GM23338 (cell line): ENCODE measurements around the gene RAI14. TPM values are rescaled to one million over a fixed set of nuclear protein-coding genes. Genes with fewer than 3 reads are reported as not detected.

ENCODE experiments used
- ATAC-seq: fragments of 200-7000 bp; cut with Tn5 transposase; 3 replicates; pipeline ENCODE4 v1.9.1; 2020
- DNase-seq: peaks from one replicate; pipeline ENCODE4 v3.0.0-alpha.2; 2015; ENCODE audit warnings: low spot score
- H2AFZ ChIP-seq: fragments of 200-600 bp; sonication (generic); 2 replicates; pipeline ENCODE4 v1.8.0; 2016; ENCODE audit warnings: antibody characterized with exemption, mild to moderate bottlenecking, moderate library complexity
- H3F3A ChIP-seq: fragments of 200-600 bp; sonication (generic); replicated peaks from 2 replicates; pipeline ENCODE4 v1.8.0; 2017; ENCODE audit warnings: antibody characterized with exemption, mixed run types, low read depth
- H3K27ac ChIP-seq: fragments of 200-600 bp; sonication (generic); 2 replicates; pipeline ENCODE4 v1.6.1; 2016; ENCODE audit warnings: low read depth
- H3K27me3 ChIP-seq: fragments of 200-600 bp; sonication (generic); 2 replicates; pipeline ENCODE4 v1.8.0; 2016; ENCODE audit warnings: mild to moderate bottlenecking, mixed run types, moderate library complexity; ENCODE audit not compliant: insufficient read depth
- H3K36me3 ChIP-seq: fragments of 200-600 bp; sonication (generic); 2 replicates; pipeline ENCODE4 v1.8.0; 2016; ENCODE audit warnings: mild to moderate bottlenecking; ENCODE audit not compliant: insufficient read depth
- H3K4me1 ChIP-seq: fragments of 200-600 bp; sonication (generic); 2 replicates; pipeline ENCODE4 v1.8.0; 2016; ENCODE audit warnings: mild to moderate bottlenecking, moderate library complexity; ENCODE audit not compliant: insufficient read depth
- H3K4me2 ChIP-seq: fragments of 200-600 bp; sonication (generic); 2 replicates; pipeline ENCODE4 v1.7.1; 2017; ENCODE audit warnings: mixed run types
- H3K4me3 ChIP-seq: fragments of 200-600 bp; sonication (generic); 2 replicates; pipeline ENCODE4 v1.6.1; 2016; ENCODE audit warnings: mixed run types
- H3K79me2 ChIP-seq: fragments of 200-600 bp; sonication (generic); replicated peaks from 2 replicates; pipeline ENCODE4 v1.8.0; 2017; ENCODE audit warnings: mild to moderate bottlenecking; ENCODE audit not compliant: insufficient read depth
- H3K9me2 ChIP-seq: fragments of 200-600 bp; sonication (generic); 2 replicates; pipeline ENCODE4 v1.8.0; 2017; ENCODE audit not compliant: insufficient read depth
- H4K20me1 ChIP-seq: fragments of 200-600 bp; sonication (generic); replicated peaks from 2 replicates; pipeline ENCODE4 v1.8.0; 2017; ENCODE audit warnings: mild to moderate bottlenecking; ENCODE audit not compliant: insufficient read depth
- H3K27ac Mint-ChIP-seq: 2 replicates; pipeline ENCODE4 v1.8.0; 2020; ENCODE audit warnings: inconsistent platforms, mild to moderate bottlenecking, moderate library complexity, mixed read lengths
- H3K27me3 Mint-ChIP-seq: 3 replicates; pipeline ENCODE4 v1.8.0; 2022; ENCODE audit warnings: low read depth, mild to moderate bottlenecking, moderate library complexity, mixed read lengths, inconsistent platforms; ENCODE audit not compliant: insufficient read depth, poor library complexity
- H3K36me3 Mint-ChIP-seq: 3 replicates; pipeline ENCODE4 v1.8.0; 2021; ENCODE audit warnings: low read depth, mild to moderate bottlenecking, inconsistent platforms, moderate library complexity, mixed read lengths
- H3K4me1 Mint-ChIP-seq: 3 replicates; pipeline ENCODE4 v1.8.0; 2020; ENCODE audit warnings: mild to moderate bottlenecking, inconsistent platforms, mixed read lengths
- H3K4me3 Mint-ChIP-seq: 3 replicates; pipeline ENCODE4 v1.8.0; 2021; ENCODE audit warnings: moderate library complexity, mild to moderate bottlenecking, inconsistent platforms, mixed read lengths
- H3K9me3 Mint-ChIP-seq: 3 replicates; pipeline ENCODE4 v1.8.0; 2020; ENCODE audit warnings: moderate library complexity, mild to moderate bottlenecking, inconsistent platforms, mixed read lengths
- CREB1 ChIP-seq: fragments of 250-450 bp; sonication (Bioruptor Pico); IDR thresholded peaks from 2 replicates; pipeline ENCODE4 v1.5.0; 2020; ENCODE audit warnings: low read depth, mild to moderate bottlenecking, moderate library complexity
- CTCF ChIP-seq, 2 experiments: fragments of 200-600 bp in 1 of 2; sonication (generic) in 1 of 2; conservative IDR thresholded peaks; 2 replicates each; pipeline versions ENCODE4 v1.5.1 to v1.6.1; 2016 to 2017; ENCODE audit warnings: antibody characterized with exemption in 2 of 2, low read depth in 2 of 2, mild to moderate bottlenecking in 2 of 2, moderate library complexity in 1 of 2
- ETS1 ChIP-seq: IDR thresholded peaks from 2 replicates; pipeline ENCODE4 v1.6.1; 2016; ENCODE audit warnings: antibody characterized with exemption
- EZH2phosphoT487 ChIP-seq: fragments of 200-600 bp; sonication (generic); IDR thresholded peaks from one replicate; pipeline ENCODE4 v1.8.1; 2018; ENCODE audit warnings: antibody characterized with exemption; ENCODE audit not compliant: unreplicated experiment
- JUNB ChIP-seq: IDR thresholded peaks from one replicate; pipeline ENCODE4 v1.6.1; 2016; ENCODE audit warnings: antibody characterized with exemption; ENCODE audit not compliant: unreplicated experiment
- NANOG ChIP-seq: IDR thresholded peaks from 2 replicates; pipeline ENCODE4 v1.6.1; 2016; ENCODE audit warnings: antibody characterized with exemption, borderline replicate concordance
- STAT1 ChIP-seq: IDR thresholded peaks from one replicate; pipeline ENCODE4 v1.6.1; 2016; ENCODE audit warnings: antibody characterized with exemption; ENCODE audit not compliant: unreplicated experiment
- ZNF331 ChIP-seq: fragments of 250-450 bp; sonication (Bioruptor Pico); IDR thresholded peaks from 2 replicates; pipeline ENCODE4 v1.5.0; 2020; ENCODE audit warnings: low read depth, mild to moderate bottlenecking, moderate library complexity
- polyA plus RNA-seq: library from polyadenylated mRNA; unstranded; fragments of >200 nt; fragmentation: Nextera tagmentation; extraction: Ambion mirVana; gene quantifications from 2 replicates; pipeline ENCODE4 v1.2.1, GENCODE V29; 2016
- total RNA-seq: library from RNA; depleted of rRNA; stranded (reverse); fragments of >200 nt; shearing (Covaris generic); gene quantifications from 2 replicates; pipeline ENCODE4 v1.2.3, GENCODE V29; 2014

RAI14 gene
- total and polyA plus RNA-seq, 2 experiments from 2014 or later, result 58.8 to 95.8 TPM

GRCh38 chr5:34787035-34787434 is 130.9 kb downstream of the RAI14 start:
- DNase-seq (no peak), ATAC-seq (no peak)
- Histone ChIP-seq H3K27ac (no peak overlapping the region), H3K27me3 (no peaks in the 10 kb centered on the region), H3K4me2 (no peak overlapping the region), H4K20me1 (peaks cover 8% of the 10 kb centered on the region; the same call in 1 of the 2 replicates), H3F3A (no peaks in the 10 kb centered on the region), H3K79me2 (peaks cover 49% of the 10 kb centered on the region), H3K36me3 (peaks cover 19% of the 10 kb centered on the region; the same call in 1 of the 2 replicates), H3K4me1 (no peaks in the 10 kb centered on the region), H2AFZ (no peak overlapping the region), H3K9me2 (no peaks in the 10 kb centered on the region), H3K4me3 (no peak overlapping the region)
- Mint-ChIP-seq H3K4me3 (no peak overlapping the region), H3K9me3 (peaks cover 38% of the 10 kb centered on the region), H3K27ac (no peak overlapping the region), H3K27me3 (peaks cover 2% of the 10 kb centered on the region), H3K36me3 (peaks cover 60% of the 10 kb centered on the region), H3K4me1 (peaks cover 4% of the 10 kb centered on the region; the same call in 2 of the 3 replicates)
- TF ChIP-seq ETS1 (no peak), CREB1 (no peak), NANOG (no peak), EZH2phosphoT487 (no peak), STAT1 (no peak)

GRCh38 chr5:34789021-34789531 is 132.9 kb downstream of the RAI14 start:
- Histone ChIP-seq H3K4me2 (no peak overlapping the region), H2AFZ (no peak overlapping the region), H3K4me3 (no peak overlapping the region), H3K36me3 (peaks cover 12% of the 10 kb centered on the region; the same call in 1 of the 2 replicates), H3K4me1 (no peaks in the 10 kb centered on the region), H3K9me2 (no peaks in the 10 kb centered on the region), H3F3A (no peaks in the 10 kb centered on the region), H4K20me1 (peaks cover 8% of the 10 kb centered on the region; the same call in 1 of the 2 replicates), H3K79me2 (peaks cover 58% of the 10 kb centered on the region), H3K27me3 (no peaks in the 10 kb centered on the region), H3K27ac (no peak overlapping the region)
- DNase-seq, result peak; percentile 26
- no peak overlapping the region; the same call in 1 of the 2 replicates for H3K27ac Mint-ChIP-seq
- no peak overlapping the region for H3K4me3 Mint-ChIP-seq
- peaks cover 39% of the 10 kb centered on the region for H3K36me3 Mint-ChIP-seq
- peaks cover 28% of the 10 kb centered on the region for H3K9me3 Mint-ChIP-seq
- TF ChIP-seq CTCF (conservative IDR thresholded peaks at IDR 0.05; ENCODE audit: low read depth in 2 of 2), result peak in 1 of 2 experiments; percentile 26; a peak in 2 of 4 replicates
- TF ChIP-seq ZNF331 (CRISPR knock-in tag), result no peak
- TF ChIP-seq JUNB, result no peak
- peaks cover 2% of the 10 kb centered on the region for H3K27me3 Mint-ChIP-seq
- peaks cover 4% of the 10 kb centered on the region; the same call in 2 of the 3 replicates for H3K4me1 Mint-ChIP-seq
- no peak for ATAC-seq
